NOMO-1 (cell line): ENCODE results near the gene VMP1.

Experiments used
- DNase-seq, 2 experiments: peaks; one replicate each; lab custom pipeline; 2025; ENCODE audit not compliant: unreplicated experiment in 2 of 2; lab: John Stamatoyannopoulos, UW

Gene VMP1

DNA sequence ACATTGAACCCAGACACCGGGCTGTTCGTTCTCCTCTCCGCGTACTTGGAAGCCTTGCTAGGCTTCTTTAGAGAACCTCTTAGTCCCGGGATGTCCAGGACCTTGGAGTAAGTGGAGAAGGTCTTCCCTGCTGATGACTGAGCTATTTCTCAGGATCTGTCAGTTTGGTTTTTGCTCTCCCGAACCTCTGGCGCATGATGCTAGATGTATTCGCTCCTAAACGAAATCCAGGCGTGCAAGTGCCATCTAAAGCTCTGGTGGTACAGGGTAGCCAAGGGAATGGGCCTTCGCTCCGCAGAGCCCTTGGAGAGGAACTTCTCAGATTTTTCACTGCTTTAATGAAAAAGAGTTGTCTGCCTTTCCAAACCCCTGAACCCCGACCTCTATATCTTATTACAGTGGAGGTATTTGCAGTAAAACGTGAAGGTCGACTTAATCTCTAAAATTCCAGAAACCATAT is 547 bp downstream of the VMP1 start:
- DNase-seq: peak in 1 of 2 experiments; percentile 22

DNA sequence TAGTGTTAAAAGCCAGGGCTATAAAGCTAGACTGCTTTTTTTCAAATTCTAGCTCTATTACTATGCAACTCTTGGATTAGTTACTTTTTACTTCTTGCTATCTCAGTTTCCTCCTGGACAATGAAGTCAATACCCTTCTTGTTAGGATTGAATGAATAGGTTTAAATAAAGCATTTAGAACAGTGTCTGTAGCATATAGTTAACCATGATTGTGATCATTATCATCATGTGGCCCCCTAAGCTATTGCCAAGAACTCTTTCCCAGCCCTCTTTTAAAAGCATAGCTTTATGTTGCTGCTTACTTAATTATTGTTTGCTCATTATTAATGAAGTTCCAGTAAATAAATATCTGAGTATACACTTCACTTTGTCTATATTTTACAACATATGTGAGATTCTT is 4.5 kb downstream of the VMP1 start:
- DNase-seq: no peak

DNA sequence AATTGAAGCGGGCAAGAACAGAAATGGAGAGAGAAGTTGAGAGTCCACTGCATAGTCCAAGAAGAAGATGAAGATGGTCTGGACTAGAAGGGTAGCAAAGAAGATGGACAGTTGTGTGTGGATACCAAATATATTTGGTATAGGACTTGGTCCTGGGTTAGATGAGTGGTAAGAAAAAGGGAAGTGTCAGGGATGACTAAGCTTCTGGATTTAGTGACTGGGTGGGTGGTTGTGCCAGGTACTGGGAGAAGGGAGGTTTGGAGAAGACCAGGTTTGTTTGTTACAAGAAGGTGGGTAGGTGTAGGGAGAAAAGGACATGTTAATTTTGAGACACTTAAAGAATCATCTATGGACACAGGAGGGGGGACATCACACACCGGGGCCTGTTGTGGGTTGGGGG is 5.4 kb downstream of the VMP1 start:
- peak; percentile 38 to 41 for DNase-seq

DNA sequence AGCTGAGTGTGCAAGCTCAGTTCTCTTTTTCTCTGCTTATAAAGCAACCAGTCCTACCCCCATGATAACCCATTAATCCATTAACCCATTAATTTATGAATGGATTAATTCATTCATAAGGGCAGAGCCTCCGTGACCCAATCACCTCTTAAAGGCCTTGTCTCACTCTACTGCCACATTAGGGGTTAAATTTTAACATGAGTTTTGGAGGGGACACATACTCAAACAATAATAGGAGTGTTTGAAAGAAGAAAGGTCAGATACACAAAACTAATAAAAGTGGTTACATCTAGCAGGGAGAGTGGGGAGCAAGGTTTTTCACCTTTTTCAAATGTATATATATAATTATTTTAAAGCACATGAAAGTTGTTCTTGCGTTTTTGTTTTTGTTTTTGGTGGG is 6.8 kb downstream of the VMP1 start:
- DNase-seq: no peak

DNA sequence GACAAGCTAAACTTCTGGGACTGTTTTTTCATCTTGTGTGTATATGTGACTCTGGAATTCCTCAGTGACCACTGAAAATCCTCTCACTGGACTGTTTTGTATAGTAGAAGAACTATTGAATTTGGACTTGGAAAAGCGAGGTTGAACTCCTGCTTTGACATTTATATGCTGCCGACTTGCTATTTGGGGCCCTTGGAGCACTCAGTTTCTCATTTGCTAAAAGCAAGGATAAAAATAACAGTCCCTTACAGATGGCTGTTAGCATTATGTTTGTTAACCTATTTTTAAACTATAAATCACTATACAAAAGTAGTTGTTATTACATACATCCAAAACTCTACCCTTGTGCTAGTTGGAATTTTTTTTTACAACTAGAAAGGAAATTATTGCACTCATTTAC is 9.0 kb downstream of the VMP1 start:
- DNase-seq: no peak

DNA sequence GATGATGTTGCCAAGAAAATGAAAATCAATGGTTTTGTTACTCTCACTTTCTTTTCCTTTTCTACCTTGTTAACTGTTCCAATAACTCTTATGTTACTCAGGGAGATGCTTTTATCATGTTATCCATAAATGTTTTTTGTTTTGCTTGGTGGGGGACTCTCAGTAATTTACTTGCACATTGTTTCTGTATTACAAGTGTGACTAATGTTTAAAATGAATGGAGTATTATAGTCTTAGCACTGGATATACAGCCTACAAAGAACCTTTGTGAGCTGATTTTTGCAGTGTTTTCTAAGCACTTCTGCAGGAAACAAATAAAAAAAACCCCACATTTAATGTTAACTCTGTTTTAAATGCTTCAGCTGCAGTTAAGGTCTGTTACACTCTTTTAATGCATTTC is 12.1 kb downstream of the VMP1 start:
- no peak for DNase-seq

DNA sequence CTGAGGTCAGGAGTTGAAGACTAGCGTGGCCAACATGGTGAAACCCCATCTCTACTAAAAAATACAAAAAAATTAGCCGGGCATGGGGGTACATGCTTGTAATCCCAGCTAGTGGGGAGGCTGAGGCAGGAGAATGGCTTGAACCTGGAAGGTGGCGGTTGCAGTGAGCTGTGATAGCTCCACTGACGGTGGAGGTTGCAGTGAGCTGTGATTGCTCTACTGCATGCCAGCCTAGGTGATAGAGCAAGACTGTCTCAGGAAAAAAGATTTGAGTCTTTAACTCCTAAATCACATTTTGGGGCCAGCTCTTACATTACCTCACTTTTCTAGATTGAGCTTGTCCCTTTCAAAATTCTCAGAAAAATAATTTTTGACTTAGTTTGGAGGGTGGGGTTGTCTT is 15.2 kb downstream of the VMP1 start:
- no peak for DNase-seq

DNA sequence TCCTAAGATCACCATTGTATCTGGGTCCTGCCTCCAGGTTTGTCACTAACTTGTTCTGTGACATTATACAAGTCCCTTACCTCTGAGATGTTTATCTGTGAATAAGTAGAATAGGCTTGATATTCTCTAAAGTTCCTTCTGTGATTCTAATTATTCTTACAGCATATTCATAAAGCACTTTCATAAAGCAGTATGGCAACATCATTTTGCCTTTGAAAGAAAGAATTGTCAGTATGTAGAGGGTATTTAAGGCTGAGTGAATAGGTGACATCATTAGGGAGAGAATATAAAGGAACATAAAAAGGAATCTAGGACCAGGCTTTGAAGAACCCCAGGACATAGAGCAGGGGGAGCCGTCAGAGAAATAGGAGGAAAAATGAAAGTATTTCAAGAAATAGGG is 15.6 kb downstream of the VMP1 start:
- no peak for DNase-seq

DNA sequence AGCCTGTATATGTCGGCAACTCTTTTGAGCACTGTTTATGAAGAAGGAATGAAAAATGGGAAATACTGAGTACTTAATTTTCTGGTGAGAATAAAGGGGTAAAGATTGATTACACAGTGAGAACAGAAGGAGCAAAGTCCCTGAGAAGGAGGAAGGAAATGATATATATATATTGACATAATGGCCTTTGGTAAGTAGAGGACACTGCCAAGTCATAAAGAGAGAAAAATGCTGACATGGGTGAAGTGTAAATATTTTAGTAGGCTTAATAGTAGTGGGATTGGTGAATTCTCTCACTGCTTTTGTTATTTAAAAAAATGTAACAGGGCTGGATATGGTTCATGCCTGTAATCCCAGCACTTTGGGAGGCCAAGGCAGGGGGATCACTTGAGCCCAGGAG is 16.2 kb downstream of the VMP1 start:
- no peak for DNase-seq

DNA sequence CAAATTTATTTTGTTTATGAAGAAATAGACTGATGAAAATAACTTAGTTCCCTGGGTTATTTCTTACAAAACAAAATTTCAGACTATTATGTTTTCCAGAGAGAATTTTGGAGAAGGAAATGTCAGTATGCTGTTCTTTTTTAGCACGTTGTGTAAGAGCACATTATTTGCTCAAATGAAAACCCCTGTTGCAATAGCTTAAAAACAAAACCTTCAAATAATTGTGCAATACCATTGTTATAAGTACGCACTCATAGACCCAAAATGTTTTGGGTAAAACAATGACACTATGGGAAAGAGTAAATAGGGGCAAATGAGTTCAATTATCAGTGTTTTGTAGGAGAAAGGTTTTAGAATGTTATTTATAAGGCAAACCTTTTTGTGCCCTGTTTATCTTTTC is 18.2 kb downstream of the VMP1 start:
- DNase-seq: peak; percentile 30 to 87

DNA sequence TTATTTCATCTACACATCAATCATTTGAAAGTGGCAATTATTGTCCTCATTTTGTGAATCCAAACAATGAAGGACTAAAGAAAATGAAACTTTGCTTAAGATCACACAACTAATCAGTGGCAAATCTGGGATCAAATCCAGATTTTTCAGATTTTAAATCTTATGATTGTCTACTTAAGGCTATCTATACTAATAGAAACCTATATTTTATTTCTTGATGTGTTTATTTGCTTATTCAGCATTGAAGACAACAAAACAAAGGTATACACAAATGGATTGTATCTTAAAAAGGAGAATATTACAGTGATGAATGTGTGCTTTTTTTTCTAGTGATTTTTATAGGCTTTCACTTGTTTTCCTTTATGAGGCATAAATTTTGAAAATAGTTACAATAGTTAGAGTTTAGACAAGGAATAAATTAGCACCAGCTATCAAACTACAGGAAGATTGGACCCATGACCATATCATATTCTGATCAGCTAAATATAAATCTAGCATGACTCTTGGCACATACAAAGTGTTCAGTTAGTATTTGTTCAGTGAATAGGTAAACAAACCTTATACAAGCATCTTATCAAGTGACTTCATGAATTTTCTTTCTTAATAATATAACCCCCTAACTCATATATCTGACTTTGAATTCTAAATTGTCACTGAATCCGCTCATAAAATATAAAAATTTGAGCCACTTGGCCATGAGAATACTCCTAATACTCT is 20.5 kb downstream of the VMP1 start:
- DNase-seq: no peak

DNA sequence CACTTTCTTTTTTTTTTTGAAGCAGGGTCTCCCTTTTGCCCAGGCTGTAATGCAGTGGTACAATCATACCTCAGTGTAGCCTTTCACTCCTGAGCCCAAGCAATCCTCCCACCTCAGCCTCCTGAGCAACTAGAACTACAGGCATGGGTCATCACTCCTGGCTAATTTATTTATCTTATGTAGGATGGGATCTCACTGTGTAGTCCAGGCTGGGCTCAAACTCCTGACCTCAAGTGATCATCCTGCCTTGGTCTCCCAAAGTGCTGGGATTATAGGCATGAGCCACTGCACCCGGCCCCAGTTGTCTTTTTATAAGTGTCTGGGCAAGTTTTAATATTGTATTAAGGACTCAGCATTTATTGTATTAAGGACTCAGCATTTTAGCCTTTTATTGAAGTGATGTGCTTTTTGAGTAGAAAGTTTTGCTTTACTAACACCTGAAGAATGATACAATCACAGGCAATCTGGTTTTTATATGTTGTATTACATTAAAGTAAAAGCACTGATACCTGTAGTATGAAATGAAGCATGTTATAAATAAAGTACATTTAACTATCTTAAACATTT is 22.9 kb downstream of the VMP1 start:
- no peak for DNase-seq

DNA sequence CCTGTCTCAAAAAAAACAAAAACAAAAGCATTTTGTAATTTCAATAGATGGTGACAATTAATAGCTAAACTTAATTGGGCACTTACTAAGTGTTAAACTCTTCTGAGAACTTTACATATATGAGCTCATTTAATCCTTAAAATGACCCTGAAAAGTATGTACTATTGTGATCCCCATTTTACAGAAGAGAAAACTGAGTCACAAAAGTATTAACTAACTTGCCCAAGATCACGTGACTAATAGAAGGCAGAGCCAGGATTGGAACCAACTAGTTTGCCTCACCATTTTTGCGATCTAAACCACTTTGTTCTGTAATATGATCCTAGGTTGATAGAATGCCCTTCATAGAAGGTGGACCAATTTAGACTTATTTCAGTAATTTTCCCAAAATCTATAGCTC is 26.2 kb downstream of the VMP1 start:
- no peak for DNase-seq

DNA sequence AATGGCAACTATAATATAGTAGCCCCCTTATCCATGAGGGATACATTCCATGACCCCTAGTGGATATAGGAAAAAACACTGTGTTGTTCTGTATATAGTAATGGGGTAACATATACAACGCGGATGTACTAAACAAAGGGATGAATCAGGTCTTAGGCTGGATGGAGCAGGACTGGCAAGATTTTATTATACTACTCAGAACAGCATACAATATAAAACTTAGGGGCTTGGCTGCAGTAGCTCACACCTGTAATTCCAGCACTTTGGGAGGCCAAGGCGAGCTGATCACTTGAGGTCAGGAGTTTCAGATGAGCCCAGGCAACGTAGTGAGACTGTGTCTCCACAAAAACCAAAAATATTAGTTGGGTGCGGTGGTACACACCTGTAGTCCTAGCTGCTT is 26.8 kb downstream of the VMP1 start:
- no peak for DNase-seq

DNA sequence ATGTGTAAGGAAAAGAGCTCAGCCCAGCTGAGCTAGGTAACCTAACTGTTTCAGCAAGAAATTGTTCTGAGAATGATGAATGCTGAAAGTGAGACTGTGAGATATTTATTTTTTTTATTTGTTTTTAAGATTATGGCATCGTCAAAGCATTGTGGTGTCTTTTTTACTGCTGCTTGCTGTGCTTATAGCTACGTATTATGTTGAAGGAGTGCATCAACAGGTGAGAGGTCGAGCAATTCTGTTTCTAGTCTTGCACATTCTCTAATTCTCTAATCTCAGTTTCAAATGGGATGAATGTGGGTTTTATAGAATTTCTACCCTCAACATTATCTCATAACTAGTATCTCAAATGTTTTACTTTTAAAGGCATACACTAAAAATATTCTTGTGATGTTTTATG is 29.9 kb downstream of the VMP1 start:
- no peak for DNase-seq

DNA sequence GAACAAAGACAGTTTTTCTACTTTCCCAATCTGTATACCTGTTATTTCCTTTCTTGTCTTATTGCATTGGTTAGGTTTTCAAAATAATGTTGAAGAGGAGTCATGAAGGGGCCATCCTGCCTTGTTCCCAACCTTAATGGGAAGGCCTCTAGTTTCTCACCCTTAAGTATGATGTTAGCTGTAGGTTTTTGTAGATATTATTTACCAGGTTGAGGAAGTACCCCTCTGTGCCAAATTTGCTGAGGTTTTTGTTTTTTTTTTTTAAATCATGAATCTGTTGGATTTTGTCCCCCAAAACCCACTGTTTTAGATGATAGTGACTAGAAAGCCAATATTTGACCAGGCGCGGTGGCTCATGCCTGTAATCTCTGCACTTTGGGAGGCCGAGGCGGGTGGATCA is 36.4 kb downstream of the VMP1 start:
- no peak for DNase-seq

DNA sequence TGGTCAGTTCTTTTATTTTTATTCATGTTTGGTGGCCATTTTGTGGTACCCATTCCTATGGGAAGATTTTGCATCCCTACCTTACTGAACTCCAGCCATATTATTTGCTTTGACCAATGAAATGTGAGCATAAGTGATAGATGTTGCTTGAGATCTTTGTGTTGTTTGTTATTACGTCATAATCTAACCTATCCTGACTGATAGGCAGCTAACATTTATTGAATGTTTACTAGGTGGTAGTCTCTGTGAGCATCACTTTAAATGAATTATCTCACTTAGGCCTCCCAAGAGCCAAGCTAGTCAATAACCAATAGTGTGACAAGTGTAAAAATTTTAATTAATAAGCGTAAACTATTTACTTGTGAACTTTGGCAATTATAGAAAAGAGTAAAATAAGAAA is 37.6 kb downstream of the VMP1 start:
- no peak for DNase-seq

DNA sequence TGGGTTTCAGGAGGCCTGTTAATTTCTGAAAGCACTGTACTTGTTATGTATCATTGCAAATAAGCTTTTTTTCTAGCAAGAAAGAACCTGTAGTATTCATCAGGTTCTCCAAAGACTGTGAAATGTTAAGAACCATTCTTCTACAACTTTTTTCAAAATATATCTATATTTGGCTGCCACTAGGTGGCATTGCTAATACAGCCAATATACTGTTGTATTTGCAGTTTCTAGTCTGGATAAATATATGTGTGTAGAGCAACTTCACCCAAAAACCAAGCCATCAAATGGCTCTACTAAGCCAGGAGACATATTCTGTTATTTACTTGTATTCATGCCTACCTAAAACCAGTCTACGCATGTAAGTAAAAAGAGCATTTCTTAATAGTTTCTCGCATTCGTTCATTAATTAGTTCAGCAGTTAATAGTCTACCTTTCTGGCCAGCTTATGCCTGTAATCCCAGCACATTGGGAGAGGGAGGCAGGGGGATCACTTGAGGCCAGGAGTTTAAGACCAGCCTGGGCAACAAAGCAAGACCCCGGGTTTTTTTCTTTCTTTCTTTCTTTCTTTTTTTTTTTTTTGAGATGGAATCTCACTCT is 39.5 kb downstream of the VMP1 start:
- DNase-seq: peak in 1 of 2 experiments; percentile 35

DNA sequence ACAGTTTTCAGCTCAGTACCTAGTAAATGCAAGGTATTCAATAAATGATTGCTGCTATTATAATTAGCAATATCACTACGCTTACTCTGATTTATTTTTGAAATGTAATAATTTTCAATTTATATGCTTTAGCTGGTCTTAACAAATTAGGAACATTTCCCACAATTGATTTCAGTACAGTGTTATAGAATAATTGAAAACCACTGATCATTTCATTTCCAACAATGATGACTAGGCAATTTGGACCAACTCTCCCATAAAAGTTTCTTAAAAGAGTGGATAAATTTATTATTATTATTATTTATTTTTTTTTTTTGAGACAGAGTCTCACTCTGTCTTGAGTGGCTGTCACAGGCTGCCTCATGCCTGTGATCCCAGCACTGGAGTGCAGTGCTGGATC is 41.1 kb downstream of the VMP1 start:
- no peak for DNase-seq

DNA sequence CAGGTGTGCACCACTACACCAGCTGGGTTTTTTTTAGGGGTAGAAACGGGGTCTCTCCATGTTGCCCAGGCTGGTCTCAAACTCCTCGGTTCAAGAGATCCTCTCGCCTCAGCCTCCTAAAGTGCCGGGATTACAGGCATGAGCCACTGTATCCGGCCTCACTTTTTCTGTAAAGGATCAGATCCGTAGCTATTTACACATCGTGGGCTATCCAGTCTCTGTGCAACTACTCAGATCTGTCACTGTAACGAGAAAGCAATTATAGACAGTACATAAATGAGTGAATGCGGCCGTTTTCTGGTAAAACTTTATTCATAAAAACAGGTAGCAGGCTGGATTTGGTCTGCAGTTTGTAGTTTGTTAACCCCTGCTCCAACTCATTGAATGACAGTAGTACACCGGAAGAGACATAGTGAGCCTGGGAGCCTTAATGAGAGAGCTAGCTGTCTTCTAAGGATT is 44.5 kb downstream of the VMP1 start:
- no peak for DNase-seq

DNA sequence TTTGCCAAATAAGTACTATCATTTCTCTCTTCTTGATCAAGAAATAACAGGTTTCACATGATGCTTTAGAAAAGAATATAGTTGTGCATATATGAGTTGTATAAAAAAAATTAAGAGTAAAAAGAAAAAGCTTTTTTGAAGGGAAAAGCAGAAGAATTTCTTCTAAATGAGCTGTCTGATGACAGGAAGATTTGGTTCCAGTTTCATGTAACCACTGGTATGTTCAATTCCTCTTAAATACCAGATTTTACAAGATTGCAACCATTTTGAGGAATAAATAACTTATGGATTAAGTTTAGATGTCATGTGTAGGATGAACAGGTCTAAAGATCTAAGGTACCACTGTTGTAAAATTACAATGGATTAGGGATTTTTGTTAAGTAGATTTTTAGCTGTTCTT is 45.0 kb downstream of the VMP1 start:
- peak in 1 of 2 experiments; percentile 17 for DNase-seq

DNA sequence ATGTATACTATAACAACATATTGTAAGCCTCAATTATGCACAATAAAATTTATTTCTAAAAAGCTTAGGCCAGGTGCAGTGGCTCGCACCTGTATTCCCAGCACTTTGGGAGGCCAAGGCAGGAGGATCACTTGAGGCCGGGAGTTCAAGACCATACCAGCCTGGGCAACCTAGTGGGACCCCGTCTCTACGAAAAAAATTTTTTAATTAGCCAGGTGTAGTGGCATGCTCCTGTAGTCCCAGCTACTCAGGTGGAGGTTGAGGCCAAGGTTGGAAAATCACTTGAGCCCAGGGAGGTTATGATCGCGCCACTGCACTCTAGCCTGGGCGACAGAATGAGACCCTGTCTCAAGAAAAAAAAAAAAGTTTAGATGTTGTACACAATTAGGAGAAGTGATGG is 45.5 kb downstream of the VMP1 start:
- DNase-seq: no peak
